ENCODE data around the gene INAFM2. TPM values are rescaled to one million over a fixed set of nuclear protein-coding genes. Genes with fewer than 3 reads are reported as not detected.

Gene INAFM2
- polyA plus RNA-seq, 1 experiment = 7.3 TPM

- TF ChIP-seq, protein P1, sequence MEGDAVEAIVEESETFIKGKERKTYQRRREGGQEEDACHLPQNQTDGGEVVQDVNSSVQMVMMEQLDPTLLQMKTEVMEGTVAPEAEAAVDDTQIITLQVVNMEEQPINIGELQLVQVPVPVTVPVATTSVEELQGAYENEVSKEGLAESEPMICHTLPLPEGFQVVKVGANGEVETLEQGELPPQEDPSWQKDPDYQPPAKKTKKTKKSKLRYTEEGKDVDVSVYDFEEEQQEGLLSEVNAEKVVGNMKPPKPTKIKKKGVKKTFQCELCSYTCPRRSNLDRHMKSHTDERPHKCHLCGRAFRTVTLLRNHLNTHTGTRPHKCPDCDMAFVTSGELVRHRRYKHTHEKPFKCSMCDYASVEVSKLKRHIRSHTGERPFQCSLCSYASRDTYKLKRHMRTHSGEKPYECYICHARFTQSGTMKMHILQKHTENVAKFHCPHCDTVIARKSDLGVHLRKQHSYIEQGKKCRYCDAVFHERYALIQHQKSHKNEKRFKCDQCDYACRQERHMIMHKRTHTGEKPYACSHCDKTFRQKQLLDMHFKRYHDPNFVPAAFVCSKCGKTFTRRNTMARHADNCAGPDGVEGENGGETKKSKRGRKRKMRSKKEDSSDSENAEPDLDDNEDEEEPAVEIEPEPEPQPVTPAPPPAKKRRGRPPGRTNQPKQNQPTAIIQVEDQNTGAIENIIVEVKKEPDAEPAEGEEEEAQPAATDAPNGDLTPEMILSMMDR (IDR thresholded peaks at IDR 0.05; ENCODE audit: insufficient read depth, low read depth, low read length) = no peak
- ChIA-PET CTCF (interaction anchor here (0.6 to 6.6 kb wide), 8 partner anchors 11 to 223 kb away, joined by 3 to 108 read pairs (median 4); partner anchors contain the start of genes BAHD1 and CCDC9B), POLR2A (interaction anchor here (2.0 kb wide), 1 partner anchor 12 kb away, joined by 17 read pairs; no protein-coding TSS in a partner anchor)
- Histone ChIP-seq H3K4me3 (ENCODE audit: low read depth, low read length) (no peak overlapping the region), H3K36me3 (ENCODE audit: control insufficient read depth, insufficient read depth, low read length) (no peaks in the 10 kb centered on the region; the same call in 1 of the 2 replicates), H3K27me3 (ENCODE audit: control insufficient read depth, insufficient read depth, low read length) (no peaks in the 10 kb centered on the region)
- DNase-seq (ENCODE audit: low read depth) = no peak
These were observed 4.0 kb downstream of the INAFM2 start for GRCh38 chr15:40327457-40327856.

- Histone ChIP-seq H3K36me3 (ENCODE audit: control insufficient read depth, insufficient read depth, low read length) (no peaks in the 10 kb centered on the region; the same call in 1 of the 2 replicates), H3K27me3 (ENCODE audit: control insufficient read depth, insufficient read depth, low read length) (no peaks in the 10 kb centered on the region), H3K4me3 (ENCODE audit: low read depth, low read length) (no peak overlapping the region)
- no peak for DNase-seq (ENCODE audit: low read depth)
- ChIA-PET POLR2A (interaction anchor here (0.6 to 2.0 kb wide), 2 partner anchors 11 to 69 kb away, joined by 17 to 23 read pairs; no protein-coding TSS in a partner anchor), CTCF (interaction anchor here (0.8 to 6.6 kb wide), 9 partner anchors 8 to 112 kb away, joined by 3 to 108 read pairs (median 5); partner anchors contain the start of genes BAHD1 and CCDC9B)
- TF ChIP-seq, protein P1 (IDR thresholded peaks at IDR 0.05; ENCODE audit: insufficient read depth, low read depth, low read length) = no peak
These were observed 4.7 kb downstream of the INAFM2 start for GRCh38 chr15:40328176-40328575.

GRCh38 chr15:40328751-40329150 lies 5.3 kb downstream of the INAFM2 start:
- no peaks in the 10 kb centered on the region; the same call in 1 of the 2 replicates for H3K36me3 ChIP-seq (ENCODE audit: control insufficient read depth, insufficient read depth, low read length)
- TF ChIP-seq, protein P1 (IDR thresholded peaks at IDR 0.05; ENCODE audit: insufficient read depth, low read depth, low read length) = no peak
- no peak overlapping the region for H3K4me3 ChIP-seq (ENCODE audit: low read depth, low read length)
- CTCF ChIA-PET = interaction anchor here (0.8 to 6.6 kb wide), 8 partner anchors 9 to 112 kb away, joined by 3 to 108 read pairs (median 4); partner anchors contain the start of gene CCDC9B
- DNase-seq (ENCODE audit: low read depth) = no peak
- POLR2A ChIA-PET = interaction anchor here (0.6 to 2.0 kb wide), 4 partner anchors 11 to 213 kb away, joined by 3 to 23 read pairs (median 10); no protein-coding TSS in a partner anchor
- H3K27me3 ChIP-seq (ENCODE audit: control insufficient read depth, insufficient read depth, low read length) = no peaks in the 10 kb centered on the region

DNA sequence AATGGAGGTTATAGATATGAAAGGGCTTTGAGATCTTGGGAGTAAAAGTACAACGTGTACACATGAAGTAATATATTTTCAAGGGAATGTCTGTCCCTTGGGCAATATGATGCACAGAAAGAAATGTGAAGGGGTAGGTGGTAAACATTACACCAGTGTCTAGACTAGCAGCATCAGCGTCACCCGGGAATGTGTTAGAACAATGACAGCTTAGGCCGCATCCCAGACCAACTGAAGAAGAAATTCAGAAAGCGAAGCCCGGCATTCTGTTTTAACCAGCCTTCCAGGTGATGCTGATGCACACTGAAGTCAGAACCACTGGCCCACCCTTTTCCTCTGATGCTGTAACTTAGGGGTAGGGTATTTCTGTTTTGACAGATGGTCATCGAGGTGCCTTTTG lies 6.3 kb downstream of the INAFM2 start:
- DNase-seq (ENCODE audit: low read depth) = no peak
- H3K27me3 ChIP-seq (ENCODE audit: control insufficient read depth, insufficient read depth, low read length) = no peaks in the 10 kb centered on the region
- H3K36me3 ChIP-seq (ENCODE audit: control insufficient read depth, insufficient read depth, low read length) = no peaks in the 10 kb centered on the region; the same call in 1 of the 2 replicates
- ChIA-PET POLR2A (no interaction called here), CTCF (interaction anchor here (1.8 to 6.6 kb wide), 3 partner anchors 9 to 50 kb away, joined by 9 to 108 read pairs (median 48); partner anchors contain the start of gene CCDC9B)
- TF ChIP-seq, protein P1 (IDR thresholded peaks at IDR 0.05; ENCODE audit: insufficient read depth, low read depth, low read length) = no peak
- no peak overlapping the region for H3K4me3 ChIP-seq (ENCODE audit: low read depth, low read length)

GRCh38 chr15:40330368-40330836 lies 6.9 kb downstream of the INAFM2 start:
- ChIA-PET POLR2A (interaction anchor here (0.9 kb wide), 1 partner anchor 16 kb away, joined by 3 read pairs; no protein-coding TSS in a partner anchor), CTCF (interaction anchor here (6.2 to 6.6 kb wide), 2 partner anchors 8 to 14 kb away, joined by 48 to 108 read pairs; partner anchors contain the start of gene CCDC9B)
- no peaks in the 10 kb centered on the region for H3K27me3 ChIP-seq (ENCODE audit: control insufficient read depth, insufficient read depth, low read length)
- H3K36me3 ChIP-seq (ENCODE audit: control insufficient read depth, insufficient read depth, low read length) = peaks cover 4% of the 10 kb centered on the region
- no peak for DNase-seq (ENCODE audit: low read depth)
- H3K4me3 ChIP-seq (ENCODE audit: low read depth, low read length) = no peak overlapping the region
- TF ChIP-seq, protein P1 (IDR thresholded peaks at IDR 0.05; ENCODE audit: insufficient read depth, low read depth, low read length) = no peak
